H1 (cell line): ENCODE results near the gene HS1BP3. TPM values are rescaled to one million over a fixed set of nuclear protein-coding genes. Genes with fewer than 3 reads are reported as not detected.
A peak's percentile ranks its signal among the peaks of the same experiment; 100 is the strongest.

Experiments used
- CTCF ChIA-PET: fragments of 300-600 bp; sonication (Branson Sonifier 250); formaldehyde crosslinking; loops from one replicate; lab custom pipeline; 2021; ENCODE audit not compliant: partially characterized antibody; lab: Charles Lee
- POLR2A ChIA-PET: fragments of 300-600 bp; sonication (Branson Sonifier 250); formaldehyde crosslinking; loops from one replicate; lab custom pipeline; 2021; ENCODE audit warnings: inconsistent platforms; ENCODE audit not compliant: partially characterized antibody; lab: Charles Lee
- DNase-seq, 2 experiments: peaks; one replicate each; pipeline versions ENCODE4 v3.0.0 to v3.0.0-alpha.2; 2010 to 2022; ENCODE audit warnings: low spot score in 2 of 2, low read depth in 1 of 2, mixed read lengths in 1 of 2
- FAIRE-seq: peaks from 2 replicates; lab custom pipeline; 2011; peaks lifted over from hg19 to GRCh38; lab: Jason Lieb, UNC
- H2AFZ ChIP-seq: 2 replicates; pipeline ENCODE4 v1.8.1; 2012; ENCODE audit warnings: low read length, inconsistent platforms
- H2AK5ac ChIP-seq: 2 replicates; pipeline ENCODE4 v1.6.1; 2013; ENCODE audit warnings: low read depth, low read length
- H2BK120ac ChIP-seq: replicated peaks from 2 replicates; pipeline ENCODE3; 2013; ENCODE audit warnings: low read depth, low read length, inconsistent platforms
- H2BK12ac ChIP-seq: 2 replicates; pipeline ENCODE4 v1.6.1; 2013; ENCODE audit warnings: low read depth, low read length
- H2BK15ac ChIP-seq: 2 replicates; pipeline ENCODE4 v1.6.1; 2013; ENCODE audit warnings: low read length
- H2BK20ac ChIP-seq: 2 replicates; pipeline ENCODE4 v1.6.1; 2013; ENCODE audit warnings: low read length
- H2BK5ac ChIP-seq: 2 replicates; pipeline ENCODE4 v1.6.1; 2013; ENCODE audit warnings: low read depth, low read length
- H3K14ac ChIP-seq: 2 replicates; pipeline ENCODE4 v1.6.1; 2013; ENCODE audit warnings: inconsistent platforms; ENCODE audit not compliant: insufficient read length
- H3K18ac ChIP-seq: 2 replicates; pipeline ENCODE4 v1.6.1; 2013; ENCODE audit warnings: low read length; ENCODE audit errors: extremely low read depth
- H3K23ac ChIP-seq: 2 replicates; pipeline ENCODE4 v1.6.1; 2013; ENCODE audit warnings: inconsistent platforms; ENCODE audit not compliant: insufficient read length
- H3K23me2 ChIP-seq: 2 replicates; pipeline ENCODE4 v1.6.1; 2013; ENCODE audit warnings: low read depth, low read length
- H3K27ac ChIP-seq: 2 replicates; pipeline ENCODE4 v1.6.1; 2011; ENCODE audit warnings: low read depth, low read length, inconsistent platforms
- H3K27me3 ChIP-seq, 4 experiments: replicated peaks in 1 of 4; 1 replicate in 1 of 4; 2 replicates in 3 of 4; pipeline versions ENCODE4 v1.6.1 to v1.8.1; 2011 to 2013; ENCODE audit warnings: low read length in 3 of 4, mild to moderate bottlenecking in 3 of 4, inconsistent platforms in 2 of 4, mixed read lengths in 2 of 4, moderate library complexity in 1 of 4; ENCODE audit not compliant: control insufficient read depth in 3 of 4, insufficient read depth in 3 of 4; ENCODE audit errors: extremely low read depth in 1 of 4
- H3K36me3 ChIP-seq, 4 experiments: 2 replicates each; pipeline versions ENCODE4 v1.6.1 to v1.8.1; 2011 to 2013; ENCODE audit warnings: mild to moderate bottlenecking in 4 of 4, low read length in 3 of 4, moderate library complexity in 2 of 4, control low read depth in 1 of 4, inconsistent platforms in 1 of 4; ENCODE audit not compliant: insufficient read depth in 4 of 4, control insufficient read depth in 2 of 4
- H3K4ac ChIP-seq: replicated peaks from 2 replicates; pipeline ENCODE3; 2013; ENCODE audit warnings: low read length, low read depth, mixed read lengths, inconsistent platforms; ENCODE audit not compliant: insufficient read length
- H3K4me1 ChIP-seq, 4 experiments: replicated peaks in 1 of 4; 1 replicate in 1 of 4; 2 replicates in 3 of 4; pipeline versions ENCODE4 v1.6.1 to v1.8.1; 2011 to 2013; ENCODE audit warnings: low read length in 3 of 4, inconsistent platforms in 2 of 4, mixed read lengths in 1 of 4; ENCODE audit not compliant: insufficient read depth in 4 of 4, control insufficient read depth in 3 of 4
- H3K4me2 ChIP-seq, 2 experiments: 2 replicates each; pipeline versions ENCODE4 v1.6.1 to v1.8.1; 2011 to 2013; ENCODE audit warnings: low read depth in 2 of 2, low read length in 2 of 2, control low read depth in 1 of 2, inconsistent platforms in 1 of 2, mild to moderate bottlenecking in 1 of 2; ENCODE audit not compliant: insufficient read depth in 1 of 2
- H3K4me3 ChIP-seq, 4 experiments: fragments of 200-600, 300-600 bp in 1 of 4; sonication (generic), shearing (Covaris generic), sonication (Bioruptor Twin) in 1 of 4; 2 replicates each; pipeline versions ENCODE4 v1.5.1 to v1.8.1; 2011 to 2016; ENCODE audit warnings: low read length in 4 of 4, low read depth in 3 of 4, control low read depth in 2 of 4, inconsistent platforms in 2 of 4, mild to moderate bottlenecking in 2 of 4, mixed read lengths in 1 of 4, moderate library complexity in 1 of 4; ENCODE audit not compliant: insufficient read depth in 2 of 4; ENCODE audit errors: extremely low read depth in 1 of 4
- H3K56ac ChIP-seq: replicated peaks from 2 replicates; pipeline ENCODE3; 2013; ENCODE audit warnings: low read depth, mild to moderate bottlenecking, mixed read lengths, low read length, inconsistent platforms; ENCODE audit not compliant: insufficient read length
- H3K79me1 ChIP-seq: 2 replicates; pipeline ENCODE4 v1.6.1; 2013; ENCODE audit warnings: low read depth, low read length, control low read depth
- H3K79me2 ChIP-seq, 2 experiments: 2 replicates each; pipeline versions ENCODE4 v1.6.1 to v1.8.1; 2012 to 2013; ENCODE audit warnings: low read length in 2 of 2, mild to moderate bottlenecking in 2 of 2, inconsistent platforms in 1 of 2; ENCODE audit not compliant: insufficient read depth in 2 of 2, control insufficient read depth in 1 of 2
- H3K9ac ChIP-seq, 4 experiments: replicated peaks in 1 of 4; 1 replicate in 1 of 4; 2 replicates in 3 of 4; pipeline versions ENCODE4 v1.6.1 to v1.8.1; 2011 to 2013; ENCODE audit warnings: low read depth in 3 of 4, low read length in 3 of 4, control low read depth in 2 of 4, mild to moderate bottlenecking in 2 of 4, moderate library complexity in 2 of 4, inconsistent platforms in 1 of 4; ENCODE audit errors: extremely low read depth in 1 of 4
- H3K9me3 ChIP-seq, 2 experiments: 2 replicates each; pipeline versions ENCODE4 v1.6.1 to v1.8.1; 2012 to 2013; ENCODE audit warnings: mild to moderate bottlenecking in 2 of 2, moderate library complexity in 2 of 2, control low read depth in 1 of 2, inconsistent platforms in 1 of 2, low read depth in 1 of 2, low read length in 1 of 2, mixed read lengths in 1 of 2; ENCODE audit not compliant: insufficient read depth in 2 of 2
- H4K20me1 ChIP-seq, 2 experiments: replicated peaks in 1 of 2; 2 replicates each; pipeline versions ENCODE3 to v1.8.1; 2011 to 2013; ENCODE audit warnings: inconsistent platforms in 2 of 2, low read length in 2 of 2, mild to moderate bottlenecking in 1 of 2; ENCODE audit not compliant: insufficient read depth in 2 of 2, control insufficient read depth in 1 of 2
- H4K5ac ChIP-seq: 2 replicates; pipeline ENCODE4 v1.6.1; 2013; ENCODE audit warnings: low read length, low read depth, mixed read lengths, inconsistent platforms; ENCODE audit not compliant: insufficient read length
- H4K8ac ChIP-seq: 2 replicates; pipeline ENCODE4 v1.8.0; 2013; ENCODE audit warnings: mild to moderate bottlenecking, moderate library complexity, low read length, inconsistent platforms; ENCODE audit not compliant: insufficient read depth; ENCODE audit errors: extremely low read depth
- H4K91ac ChIP-seq: replicated peaks from 2 replicates; pipeline ENCODE3; 2013; ENCODE audit warnings: low read length, mixed read lengths, inconsistent platforms; ENCODE audit not compliant: insufficient read length
- E2F6 ChIP-seq: IDR thresholded peaks from 2 replicates; pipeline ENCODE4 v1.6.1; 2012; ENCODE audit warnings: inconsistent platforms
- GABPA ChIP-seq: IDR thresholded peaks from 2 replicates; pipeline ENCODE4 v1.6.1; 2011; ENCODE audit warnings: mild to moderate bottlenecking, low read length, moderate library complexity, borderline replicate concordance; ENCODE audit not compliant: insufficient read depth
- HDAC2 ChIP-seq, 2 experiments: fragments of 300-600 bp in 1 of 2; sonication (generic) in 1 of 2; IDR thresholded peaks; 2 replicates each; pipeline ENCODE4 v1.6.1; 2011 to 2012; ENCODE audit warnings: low read depth in 2 of 2, low read length in 2 of 2, mild to moderate bottlenecking in 2 of 2, moderate library complexity in 2 of 2, borderline replicate concordance in 1 of 2, inconsistent platforms in 1 of 2
- HDAC6 ChIP-seq: IDR thresholded peaks from one replicate; pipeline ENCODE4 v1.7.1; 2012; ENCODE audit warnings: low read depth, mild to moderate bottlenecking, inconsistent platforms, low read length, moderate library complexity
- RNF2 ChIP-seq: fragments of 200-900, 300-1000 bp; sonication (generic); IDR thresholded peaks from 2 replicates; pipeline ENCODE4 v1.7.1; 2016; ENCODE audit warnings: borderline replicate concordance, low read depth, mild to moderate bottlenecking, antibody characterized with exemption, low read length; ENCODE audit not compliant: poor library complexity, severe bottlenecking; ENCODE audit errors: missing control alignments
- RXRA ChIP-seq: IDR thresholded peaks from 2 replicates; pipeline ENCODE4 v1.6.1; 2011; ENCODE audit warnings: low read depth, mild to moderate bottlenecking, low read length, moderate library complexity; ENCODE audit not compliant: insufficient read depth
- SRF ChIP-seq: IDR thresholded peaks from 2 replicates; pipeline ENCODE4 v1.6.1; 2011; ENCODE audit warnings: mild to moderate bottlenecking, low read depth, low read length, moderate library complexity
- SUZ12 ChIP-seq: fragments of 200-600 bp; sonication (generic); IDR thresholded peaks from 2 replicates; pipeline ENCODE4 v1.6.1; 2012; ENCODE audit warnings: mild to moderate bottlenecking, inconsistent platforms, low read length, moderate library complexity, mixed read lengths
- YY1 ChIP-seq: IDR thresholded peaks from 2 replicates; pipeline ENCODE4 v1.6.1; 2011; ENCODE audit warnings: low read depth, mild to moderate bottlenecking, low read length
- ZNF274 ChIP-seq: IDR thresholded peaks from 2 replicates; pipeline ENCODE4 v1.7.0; 2012; ENCODE audit warnings: low read length, borderline replicate concordance; ENCODE audit errors: extremely low read depth
- WGBS, 2 experiments: shearing (Covaris generic) in 1 of 2; methylation state at CpG; one replicate each; pipeline versions ENCODE4 v1.1.6 to v1.1.7; 2013 to 2015; ENCODE audit warnings: low lambda C conversion rate in 2 of 2, mixed read lengths in 2 of 2, inconsistent platforms in 1 of 2, low coverage in 1 of 2, missing lambda C conversion rate in 1 of 2; ENCODE audit not compliant: insufficient replicate concordance in 2 of 2, insufficient coverage in 1 of 2, insufficient read length in 1 of 2; ENCODE audit errors: extremely low coverage in 1 of 2, missing lambda C conversion rate in 1 of 2; 5-methylcytosine and 5-hydroxymethylcytosine counted together
- polyA plus RNA-seq, 7 experiments: library from polyadenylated mRNA; depleted of rRNA in 3 of 7; stranded (reverse) in 5 of 7; unstranded in 2 of 7; fragments of >200 nt in 5 of 7; fragments of 200-250 nt in 2 of 7; gene quantifications; 1 replicate in 5 of 7; 2 replicates in 1 of 7; 4 replicates in 1 of 7; pipeline versions ENCODE4 v1.2.1 to v1.2.3, GENCODE V29; 2011 to 2013; ENCODE audit warnings: missing spikeins in 2 of 7, mixed read lengths in 2 of 7
- total RNA-seq: library from RNA; stranded (reverse); fragmentation: NEBNext Ultra II Directional; extraction: Animal tissue kit (Norgen Biotek cat#: 25700); gene quantifications from 2 replicates; pipeline ENCODE4 v1.2.1, GENCODE V29; 2021

Gene HS1BP3
- total and polyA plus RNA-seq, 2 of the 8 experiments (the other 6 are each of a cell fraction or from before 2014, with no cell fraction given): 11.1 to 11.3 TPM

DNA sequence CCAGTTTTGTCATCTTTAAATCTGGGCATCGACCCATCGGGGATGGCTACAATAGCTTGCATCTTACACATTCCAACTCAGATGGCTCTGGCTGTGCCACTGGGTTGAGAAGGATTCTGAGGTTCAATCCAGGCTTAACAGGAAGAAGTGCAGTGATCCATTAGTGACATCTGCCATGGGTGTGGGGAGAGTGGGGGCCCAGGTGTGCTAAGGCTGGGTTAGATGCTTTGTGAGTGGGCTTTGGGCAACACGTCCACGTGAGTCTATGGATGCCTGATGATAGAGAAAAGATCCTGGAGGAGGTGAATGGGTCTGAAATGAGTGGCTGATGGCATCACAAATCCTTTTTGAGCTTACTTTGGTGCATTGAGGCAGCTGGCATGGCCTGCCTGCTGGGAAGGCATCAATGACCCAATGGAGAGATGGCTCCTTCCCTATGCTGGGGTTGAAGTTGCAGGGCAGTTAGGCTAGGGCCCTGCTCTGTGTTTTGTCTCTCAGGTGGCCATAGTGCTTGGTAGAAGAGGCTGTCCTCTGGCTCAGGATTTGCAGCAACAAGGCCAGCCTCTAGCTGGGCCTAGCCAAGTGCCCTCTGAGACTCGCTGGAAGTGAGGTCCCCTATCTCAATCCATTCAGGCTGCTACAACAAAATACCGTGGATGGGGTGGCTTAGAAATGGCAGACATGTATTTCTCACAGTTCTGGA is 56.7 kb downstream of the HS1BP3 start:
- Histone ChIP-seq H3K23ac (no peak overlapping the region), H3K79me2 (no peaks in the 10 kb centered on the region), H2BK5ac (no peak overlapping the region), H3K36me3 (no peaks in the 10 kb centered on the region), H3K18ac (no peak overlapping the region), H3K4ac (no peak overlapping the region), H3K4me3 (no peak overlapping the region), H3K9me3 (no peaks in the 10 kb centered on the region), H3K9ac (no peak overlapping the region), H3K27ac (no peak overlapping the region), H4K8ac (no peak overlapping the region), H3K27me3 (peaks cover 0 to 2% (median 0%) of the 10 kb centered on the region in 4 experiments; a peak in 1 of 7 replicates), H4K20me1 (no peaks in the 10 kb centered on the region), H2AFZ (no peak overlapping the region), H4K5ac (no peak overlapping the region), H3K4me2 (no peak overlapping the region), H4K91ac (no peak overlapping the region), H2BK15ac (no peak overlapping the region), H3K4me1 (peaks cover 4 to 10% (median 5%) of the 10 kb centered on the region in 4 experiments; a peak in 6 of 7 replicates), H3K23me2 (no peaks in the 10 kb centered on the region), H3K14ac (no peak overlapping the region), H2BK20ac (no peak overlapping the region), H2AK5ac (0 out of 2 replicates have a peak overlapping the region, but pooled peaks have one; percentile 13), H2BK120ac (no peak overlapping the region), H2BK12ac (0 out of 2 replicates have a peak overlapping the region, but pooled peaks have one; percentile 39), H3K56ac (no peak overlapping the region), H3K79me1 (no peaks in the 10 kb centered on the region)
- no peak for DNase-seq
- FAIRE-seq: no peak
- WGBS, 2 experiments: 92% methylated on average over 6 of the region's 6 CpGs; no CpG with 5 or more reads in 1 of the 2 experiments
- POLR2A ChIA-PET: interaction anchor here (0.7 to 1.1 kb wide), 2 partner anchors 9 to 147 kb away, joined by 3 to 4 read pairs; partner anchors contain the start of gene RHOB
- CTCF ChIA-PET: interaction anchor here (1.0 to 5.0 kb wide), 6 partner anchors 11 to 139 kb away, joined by 3 to 20 read pairs (median 4); no protein-coding TSS in a partner anchor
- no peak for TF ChIP-seq YY1
- no peak for TF ChIP-seq SRF
- no peak for TF ChIP-seq E2F6
- no peak for TF ChIP-seq SUZ12
- TF ChIP-seq GABPA: no peak
- no peak for TF ChIP-seq HDAC2 (IDR thresholded peaks at IDR 0.05; ENCODE audit: borderline replicate concordance in 1 of 2, low read depth in 2 of 2, low read length in 2 of 2)
- no peak for TF ChIP-seq HDAC6
- TF ChIP-seq RNF2: no peak
- TF ChIP-seq RXRA: no peak
- TF ChIP-seq ZNF274: no peak
